Fibroblast of skin of back (primary cell): ENCODE data around the gene PI4KB.

Experiments used
- DNase-seq: peaks from one replicate; pipeline ENCODE4 v3.0.0-alpha.2; 2013

The PI4KB gene

DNA sequence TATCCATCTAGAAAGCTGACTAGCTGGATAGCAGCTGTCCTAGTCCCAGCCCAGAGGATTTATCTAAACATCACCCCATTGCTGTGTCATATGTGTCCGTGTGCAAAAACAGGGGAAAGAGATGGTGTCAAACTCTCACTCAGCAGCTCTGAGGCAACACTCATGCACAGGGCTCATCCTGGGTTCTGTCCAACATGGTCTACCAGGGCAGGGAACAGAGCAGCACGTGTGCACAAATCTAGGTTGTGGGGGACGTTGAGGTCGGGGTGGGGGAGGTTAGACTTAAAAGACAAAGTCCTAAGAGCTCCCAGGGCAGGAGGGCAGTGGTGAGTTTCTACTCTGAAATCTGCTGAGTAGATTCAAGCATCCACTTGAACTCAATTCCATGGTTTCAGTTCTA is 16.2 kb downstream of the PI4KB start:
- DNase-seq = no peak

DNA sequence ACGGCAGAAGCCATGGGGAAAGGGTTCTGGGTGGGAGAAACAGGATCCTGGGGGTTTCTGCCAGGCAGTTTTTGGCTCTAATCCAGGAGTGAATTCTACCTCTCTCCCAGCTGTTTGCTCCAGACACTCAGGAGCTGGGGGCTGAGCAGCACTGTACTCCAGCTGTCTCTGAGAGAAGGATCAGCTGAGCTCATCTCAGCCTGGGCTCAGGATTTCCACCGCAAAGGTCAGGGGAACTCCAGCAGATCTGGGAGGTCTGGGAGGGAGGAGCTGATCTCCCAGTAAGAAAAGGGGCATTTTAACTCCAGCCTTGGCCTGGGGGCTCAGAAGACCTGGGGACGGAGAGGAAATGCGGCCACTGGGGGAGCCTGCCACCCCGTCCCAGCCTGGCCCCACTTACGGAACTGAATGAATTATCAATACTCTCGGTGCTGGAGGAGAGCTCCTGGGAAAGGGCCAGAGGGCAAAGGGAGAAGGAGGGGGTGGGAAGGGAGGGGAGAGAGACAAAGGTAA is 17.3 kb downstream of the PI4KB start:
- peak; percentile 25 for DNase-seq

DNA sequence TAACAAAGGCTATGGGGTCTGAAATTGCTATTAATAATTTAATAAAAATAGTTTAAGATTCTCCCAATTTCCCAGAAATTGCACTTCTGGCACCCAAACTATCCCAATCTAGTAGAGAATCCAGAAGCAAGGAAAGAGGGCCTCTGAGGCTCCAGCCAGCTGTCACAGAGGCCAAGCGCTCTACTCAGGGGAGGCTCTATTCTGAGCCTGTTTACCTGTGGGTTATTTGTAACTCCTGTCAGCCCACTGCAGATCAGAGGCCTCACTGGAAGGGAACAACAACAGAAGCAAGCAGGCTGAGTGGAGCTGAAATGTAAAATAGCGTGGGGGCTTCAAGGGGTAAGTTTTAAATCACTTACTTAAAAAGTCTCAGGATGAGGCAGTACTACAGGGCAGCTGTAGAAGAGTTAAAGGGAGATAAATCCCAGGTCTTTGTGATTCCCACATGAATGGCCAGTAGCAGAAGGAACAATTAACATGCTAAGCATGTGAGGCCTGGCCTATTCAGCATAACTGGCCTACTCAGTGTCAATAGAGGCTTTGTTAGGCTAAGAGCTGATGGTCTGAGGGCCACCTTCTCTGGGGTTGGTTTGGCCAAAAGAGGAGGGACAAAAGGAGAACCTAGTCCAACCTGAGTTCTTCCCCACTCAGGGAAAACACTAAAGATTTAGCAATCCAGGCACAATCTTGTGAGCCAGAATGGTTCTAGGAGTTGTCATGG is 32.3 kb downstream of the PI4KB start:
- no peak for DNase-seq

DNA sequence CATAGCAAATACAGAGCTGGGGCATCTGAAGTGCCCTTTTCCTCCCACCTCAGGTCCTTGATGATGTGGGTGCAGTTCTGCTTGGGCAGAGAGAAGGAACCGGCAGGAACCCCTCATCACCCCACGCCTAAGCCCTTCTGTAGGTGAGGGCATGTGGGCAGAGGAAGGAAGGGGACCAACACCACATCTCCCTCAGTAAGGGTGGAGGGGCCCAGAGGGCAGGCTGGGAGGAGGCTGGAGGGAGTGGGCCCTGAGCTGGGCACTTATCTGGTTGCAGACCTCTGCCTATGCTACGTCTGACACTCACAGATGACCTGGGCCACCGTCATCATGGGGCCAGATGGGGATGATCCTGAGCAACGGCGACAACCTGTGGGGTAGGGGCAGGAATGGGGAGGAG is 34.1 kb downstream of the PI4KB start:
- DNase-seq = no peak

DNA sequence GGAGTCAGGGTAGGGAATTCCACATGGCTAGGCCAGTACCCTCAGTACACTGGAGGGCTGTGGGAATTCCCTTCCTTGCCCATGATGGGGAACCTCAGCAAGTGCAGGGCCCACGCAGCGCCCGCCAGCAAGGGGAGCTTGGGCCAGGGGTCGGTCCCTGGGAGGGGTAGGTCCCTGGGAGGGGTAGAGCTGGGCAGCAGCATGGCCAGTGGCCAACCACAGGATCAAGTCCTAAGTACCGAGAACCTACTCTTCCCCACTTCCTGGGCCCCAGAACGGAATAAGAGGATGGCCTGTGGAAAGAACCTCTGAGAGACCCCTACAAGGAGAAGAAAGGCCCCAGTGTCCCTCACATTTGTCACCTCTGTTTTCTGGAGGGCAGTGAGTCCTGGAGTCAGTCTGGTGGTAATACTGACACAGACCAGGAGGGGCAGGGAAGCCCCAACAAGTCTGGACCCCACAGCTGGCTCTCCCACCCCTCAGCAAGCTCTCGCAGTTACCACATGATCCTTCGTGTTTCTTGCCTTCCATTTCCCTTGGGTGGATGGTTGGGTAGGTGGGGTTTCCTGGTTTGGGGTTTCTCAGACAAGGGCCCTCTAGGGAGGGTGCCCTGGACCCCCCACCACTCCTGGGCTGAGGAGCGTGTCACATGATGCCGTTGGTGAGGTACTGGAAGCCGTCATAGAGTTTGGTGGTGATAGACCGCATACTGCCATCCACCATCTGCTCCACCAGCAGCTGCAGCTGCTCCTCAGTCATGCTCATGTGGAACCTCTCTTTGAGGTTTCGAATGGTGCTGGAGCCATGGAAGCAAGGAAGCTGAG is 34.8 kb downstream of the PI4KB start:
- no peak for DNase-seq

DNA sequence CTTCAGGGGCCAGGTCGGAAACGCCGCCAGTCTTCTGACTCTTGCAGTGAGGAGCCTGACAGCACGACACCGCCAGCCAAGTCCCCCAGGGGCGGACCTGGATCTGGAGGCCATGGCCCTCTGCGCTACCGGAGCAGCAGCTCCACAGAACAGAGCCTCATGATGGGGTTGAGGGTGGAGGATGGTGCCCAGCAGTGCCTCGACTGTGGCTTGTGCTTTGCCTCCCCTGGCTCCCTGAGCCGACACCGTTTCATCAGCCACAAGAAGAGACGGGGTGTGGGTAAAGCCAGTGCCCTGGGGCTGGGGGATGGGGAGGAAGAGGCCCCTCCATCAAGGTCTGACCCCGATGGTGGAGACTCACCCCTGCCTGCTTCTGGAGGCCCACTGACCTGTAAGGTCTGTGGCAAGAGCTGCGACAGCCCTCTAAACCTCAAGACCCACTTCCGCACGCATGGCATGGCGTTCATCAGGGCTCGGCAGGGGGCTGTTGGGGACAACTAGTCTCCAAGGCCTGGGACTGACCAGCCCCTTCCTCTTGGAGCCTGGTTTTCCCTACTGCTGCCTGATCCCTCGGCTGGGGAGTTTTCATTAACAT is 36.4 kb downstream of the PI4KB start:
- no peak for DNase-seq

DNA sequence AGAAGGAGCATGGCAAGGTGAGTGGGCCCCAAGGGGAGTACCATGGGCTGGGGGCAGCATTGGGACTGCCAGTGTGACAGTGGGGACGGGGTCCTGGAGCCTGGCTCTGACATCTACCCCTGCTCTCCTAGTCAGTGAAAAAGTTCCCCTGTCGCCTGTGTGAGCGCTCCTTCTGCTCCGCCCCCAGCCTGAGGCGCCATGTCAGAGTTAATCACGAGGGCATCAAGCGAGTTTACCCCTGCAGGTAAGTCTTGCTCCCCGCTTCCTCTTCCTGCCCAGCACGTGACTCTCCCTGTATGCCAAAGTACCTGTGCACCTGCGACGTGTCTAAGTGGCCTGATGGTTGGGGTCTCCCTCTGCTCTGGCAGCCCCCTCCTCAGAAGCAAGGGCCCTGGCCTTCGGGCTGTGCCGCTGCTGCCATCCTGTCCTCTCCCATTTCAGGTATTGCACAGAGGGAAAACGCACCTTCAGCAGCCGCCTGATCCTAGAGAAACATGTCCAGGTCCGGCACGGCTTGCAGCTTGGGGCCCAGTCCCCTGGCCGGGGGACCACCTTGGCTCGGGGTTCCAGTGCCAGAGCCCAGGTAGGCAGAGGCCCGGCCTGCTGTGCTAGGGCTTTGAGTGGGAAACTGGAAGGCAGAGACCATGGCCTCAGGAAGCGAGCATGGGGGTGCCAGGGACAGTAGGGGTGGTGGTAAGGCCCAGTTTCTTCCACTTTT is 37.1 kb downstream of the PI4KB start:
- no peak for DNase-seq

DNA sequence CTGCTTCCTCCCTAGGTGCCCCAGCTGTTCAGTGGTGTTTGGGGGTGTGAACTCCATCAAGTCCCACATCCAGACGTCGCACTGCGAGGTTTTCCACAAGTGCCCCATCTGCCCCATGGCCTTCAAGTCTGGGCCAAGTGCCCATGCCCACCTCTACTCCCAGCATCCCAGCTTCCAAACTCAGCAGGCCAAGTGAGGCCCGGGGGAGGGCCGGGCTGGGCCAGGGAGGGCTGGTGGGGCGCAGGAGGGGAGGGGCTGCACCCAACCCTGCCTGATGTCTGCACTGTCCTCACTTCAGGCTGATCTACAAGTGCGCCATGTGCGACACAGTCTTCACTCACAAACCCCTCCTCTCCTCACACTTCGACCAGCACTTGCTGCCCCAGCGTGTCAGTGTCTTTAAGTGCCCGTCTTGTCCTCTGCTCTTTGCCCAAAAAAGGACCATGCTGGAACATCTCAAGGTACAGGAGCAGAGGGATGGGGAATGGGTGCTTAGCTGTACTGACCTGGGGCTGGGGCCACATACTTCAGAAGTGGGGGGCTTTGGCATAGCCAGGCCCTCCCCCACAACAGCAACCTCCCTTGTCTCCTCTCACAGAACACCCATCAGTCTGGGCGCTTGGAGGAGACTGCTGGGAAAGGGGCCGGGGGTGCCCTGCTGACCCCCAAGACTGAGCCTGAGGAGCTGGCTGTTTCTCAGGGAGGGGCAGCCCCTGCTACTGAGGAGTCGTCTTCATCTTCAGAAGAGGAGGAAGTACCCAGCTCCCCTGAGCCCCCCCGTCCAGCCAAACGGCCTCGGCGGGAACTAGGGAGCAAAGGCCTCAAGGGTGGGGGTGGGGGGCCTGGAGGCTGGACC is 37.9 kb downstream of the PI4KB start:
- no peak for DNase-seq

DNA sequence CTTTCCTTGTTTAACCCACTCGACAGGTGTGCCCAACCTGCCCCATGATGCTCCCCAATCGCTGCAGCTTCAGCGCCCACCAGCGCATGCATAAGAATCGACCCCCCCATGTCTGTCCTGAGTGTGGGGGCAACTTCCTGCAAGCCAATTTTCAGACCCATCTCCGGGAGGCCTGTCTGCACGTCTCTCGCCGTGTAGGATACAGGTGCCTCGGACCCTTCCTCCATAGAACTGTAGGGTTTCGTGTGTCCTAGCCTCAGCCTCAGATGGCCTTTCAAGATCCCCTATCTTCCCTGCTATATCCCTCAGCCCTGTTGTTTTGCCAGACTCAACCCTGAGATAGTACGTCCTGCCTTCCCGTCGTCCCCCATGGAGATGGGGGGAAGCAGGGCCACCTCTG is 38.7 kb downstream of the PI4KB start:
- no peak for DNase-seq

DNA sequence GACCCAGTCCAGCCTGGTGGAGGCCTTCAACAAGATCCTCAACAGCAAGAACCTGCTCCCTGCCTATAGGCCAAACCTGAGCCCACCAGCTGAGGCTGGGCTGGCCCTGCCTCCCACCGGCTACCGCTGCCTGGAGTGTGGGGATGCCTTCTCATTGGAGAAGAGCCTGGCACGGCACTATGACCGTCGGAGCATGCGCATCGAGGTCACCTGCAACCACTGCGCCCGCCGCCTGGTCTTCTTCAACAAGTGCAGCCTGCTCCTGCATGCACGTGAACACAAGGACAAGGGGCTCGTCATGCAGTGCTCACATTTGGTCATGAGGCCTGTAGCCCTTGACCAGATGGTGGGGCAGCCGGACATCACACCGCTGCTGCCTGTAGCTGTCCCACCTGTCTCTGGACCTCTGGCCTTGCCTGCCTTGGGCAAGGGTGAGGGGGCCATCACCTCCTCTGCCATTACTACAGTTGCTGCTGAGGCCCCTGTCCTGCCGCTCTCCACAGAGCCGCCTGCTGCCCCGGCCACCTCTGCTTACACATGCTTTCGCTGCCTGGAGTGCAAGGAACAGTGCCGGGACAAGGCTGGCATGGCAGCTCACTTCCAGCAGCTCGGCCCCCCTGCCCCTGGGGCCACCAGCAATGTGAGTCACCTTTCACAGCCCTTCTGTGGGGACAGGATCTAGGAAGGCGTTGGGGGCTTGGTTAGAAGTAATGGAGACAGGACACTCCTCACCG is 39.3 kb downstream of the PI4KB start:
- DNase-seq = no peak

DNA sequence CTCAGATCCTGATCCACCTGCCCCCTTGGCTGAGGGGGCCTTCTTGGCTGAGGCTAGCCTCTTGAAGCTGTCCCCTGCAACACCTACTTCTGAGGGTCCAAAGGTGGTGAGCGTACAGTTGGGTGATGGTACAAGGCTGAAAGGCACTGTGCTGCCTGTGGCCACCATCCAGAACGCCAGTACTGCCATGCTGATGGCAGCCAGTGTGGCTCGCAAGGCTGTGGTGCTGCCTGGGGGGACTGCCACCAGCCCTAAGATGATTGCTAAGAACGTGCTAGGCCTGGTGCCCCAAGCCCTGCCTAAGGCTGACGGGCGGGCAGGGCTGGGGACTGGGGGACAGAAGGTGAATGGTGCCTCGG is 39.9 kb downstream of the PI4KB start:
- no peak for DNase-seq

DNA sequence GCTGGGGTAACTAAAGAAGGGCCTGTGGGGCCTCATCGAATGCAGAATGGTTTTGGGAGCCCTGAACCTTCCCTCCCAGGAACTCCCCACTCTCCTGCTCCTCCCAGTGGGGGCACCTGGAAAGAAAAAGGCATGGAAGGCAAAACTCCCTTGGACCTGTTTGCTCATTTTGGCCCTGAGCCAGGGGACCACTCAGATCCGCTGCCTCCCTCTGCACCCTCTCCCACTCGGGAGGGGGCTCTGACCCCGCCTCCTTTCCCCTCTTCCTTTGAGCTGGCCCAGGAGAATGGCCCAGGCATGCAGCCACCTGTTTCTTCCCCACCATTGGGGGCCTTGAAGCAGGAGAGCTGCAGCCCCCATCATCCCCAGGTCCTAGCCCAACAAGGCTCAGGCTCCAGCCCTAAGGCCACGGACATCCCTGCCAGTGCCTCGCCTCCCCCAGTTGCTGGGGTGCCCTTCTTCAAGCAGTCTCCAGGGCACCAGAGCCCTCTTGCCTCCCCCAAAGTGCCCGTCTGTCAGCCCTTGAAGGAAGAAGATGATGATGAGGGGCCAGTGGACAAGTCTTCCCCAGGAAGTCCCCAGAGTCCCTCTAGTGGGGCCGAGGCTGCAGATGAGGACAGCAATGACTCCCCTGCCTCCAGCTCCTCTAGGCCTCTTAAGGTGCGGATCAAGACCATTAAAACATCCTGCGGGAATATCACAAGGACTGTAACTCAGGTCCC is 40.4 kb downstream of the PI4KB start:
- DNase-seq = no peak

DNA sequence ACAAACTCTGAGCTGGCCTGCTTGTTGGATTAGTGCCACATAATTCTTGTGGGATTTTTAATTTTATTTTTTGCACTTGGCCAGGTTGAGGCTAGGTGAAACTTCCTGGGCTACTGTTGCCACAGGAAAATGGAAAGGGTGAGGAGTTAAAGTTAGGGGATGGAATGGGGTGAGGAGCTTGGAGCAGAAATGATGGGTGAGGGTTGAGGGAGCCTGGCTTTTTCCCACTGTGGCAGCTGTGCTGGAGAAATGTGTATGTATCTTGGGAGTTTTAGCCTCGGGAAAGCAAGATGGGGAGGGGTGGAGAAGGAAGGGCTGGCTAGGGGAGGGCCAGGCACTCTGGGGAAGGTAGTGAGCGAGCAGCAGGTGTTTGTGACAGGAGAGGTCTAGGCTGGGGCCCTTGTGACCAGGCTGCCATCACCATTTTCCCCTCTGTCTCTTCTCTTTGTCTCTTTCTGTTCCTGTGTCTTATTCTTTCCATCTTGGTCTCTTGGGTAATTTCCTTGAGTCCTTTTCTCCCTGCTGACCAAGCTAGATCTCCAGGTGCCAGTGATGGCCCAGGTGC is 43.1 kb downstream of the PI4KB start:
- DNase-seq = no peak

DNA sequence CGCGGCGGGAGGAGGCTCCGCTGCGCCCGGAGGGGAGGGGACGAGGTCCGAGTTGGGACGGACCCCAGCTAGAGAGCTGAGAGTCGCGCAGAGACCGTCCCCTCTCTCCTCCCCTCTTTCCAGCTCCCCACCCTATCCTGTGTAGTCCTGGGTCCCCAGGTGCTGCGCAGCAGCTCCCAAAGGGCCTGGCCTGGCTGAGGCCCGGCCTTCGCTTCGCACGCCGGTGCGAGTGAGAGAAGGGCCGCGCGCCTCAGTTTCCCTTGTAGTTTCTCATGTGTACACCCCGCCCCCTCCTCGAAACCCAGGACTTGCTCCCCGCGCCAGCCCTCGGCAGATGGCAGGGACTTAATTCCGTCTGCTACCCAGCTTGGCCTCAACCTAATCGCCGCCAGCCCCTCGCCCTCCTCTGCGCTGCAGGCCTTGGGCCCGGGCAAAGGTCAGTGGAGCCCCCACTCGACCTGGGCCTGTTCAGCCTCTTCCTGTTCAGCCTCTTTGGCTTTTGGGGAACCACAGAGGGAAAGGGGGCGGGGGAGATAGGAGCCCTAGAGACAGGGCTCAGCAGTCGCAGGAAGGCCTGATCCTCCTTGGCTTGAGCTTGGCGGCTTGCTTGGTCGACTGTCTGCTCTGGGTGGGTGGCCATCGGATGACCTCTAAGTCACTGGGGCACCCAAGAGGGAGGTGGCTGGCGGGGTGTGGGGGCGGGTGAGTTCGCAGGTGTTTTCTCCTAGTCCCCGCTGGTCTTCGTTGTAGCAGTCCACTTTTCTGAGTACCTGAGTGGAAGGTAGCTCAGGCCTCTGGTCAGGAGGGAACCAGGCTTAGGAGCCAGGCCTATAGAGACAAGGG is 44.1 kb downstream of the PI4KB start:
- DNase-seq = peak; percentile 19

DNA sequence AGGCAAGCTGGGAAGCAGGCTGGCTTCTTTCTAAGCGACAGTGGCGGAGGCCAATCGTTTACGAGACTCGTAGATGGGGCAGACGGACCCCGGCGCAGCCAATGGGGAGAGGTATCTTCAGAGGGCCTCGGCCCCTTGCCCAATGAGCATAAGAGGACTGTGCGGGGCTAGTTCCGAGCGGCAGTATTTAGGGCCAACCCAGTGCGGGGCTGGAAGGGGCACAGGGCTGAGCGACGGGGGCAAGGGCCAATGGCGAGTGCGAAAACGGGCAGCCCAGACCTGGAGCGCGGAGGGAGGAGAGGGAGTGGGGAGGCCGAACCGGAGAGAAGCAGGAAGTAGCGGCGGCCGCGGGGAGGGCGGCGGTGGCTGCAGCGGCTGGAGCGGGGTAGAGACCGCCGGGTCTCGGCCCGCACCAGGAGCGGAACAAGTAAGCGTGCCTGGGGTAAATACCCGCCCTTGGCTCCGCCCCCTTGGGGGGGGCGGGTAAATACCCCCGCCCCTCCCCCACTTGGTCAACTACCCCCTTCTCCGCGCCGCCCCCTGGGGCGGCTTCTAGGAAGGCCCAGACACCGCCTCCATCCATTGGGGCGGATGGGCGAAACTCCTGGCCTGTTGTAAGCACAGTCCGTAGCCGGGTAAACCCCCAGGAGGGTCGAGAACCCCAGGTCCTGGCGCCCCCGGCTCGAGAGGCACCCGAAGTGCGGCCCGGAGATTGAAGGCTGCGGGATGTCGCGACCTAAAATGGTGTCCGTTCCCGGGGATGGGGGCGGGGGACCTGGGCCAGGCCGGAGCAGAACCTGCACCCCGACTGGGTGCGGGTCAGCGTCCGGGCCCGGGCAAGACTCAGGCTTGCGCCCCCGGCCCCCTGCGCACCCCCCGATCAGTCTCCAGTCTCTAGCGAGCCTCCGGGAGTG is 45.0 kb downstream of the PI4KB start, which contains the start of gene ZNF687:
ZNF687 (plus strand) TSS at position 331 of the 914 bp plus-strand sequence. CDS start 3,993 bp downstream, outside the sequence.
- peak; percentile 100 for DNase-seq

DNA sequence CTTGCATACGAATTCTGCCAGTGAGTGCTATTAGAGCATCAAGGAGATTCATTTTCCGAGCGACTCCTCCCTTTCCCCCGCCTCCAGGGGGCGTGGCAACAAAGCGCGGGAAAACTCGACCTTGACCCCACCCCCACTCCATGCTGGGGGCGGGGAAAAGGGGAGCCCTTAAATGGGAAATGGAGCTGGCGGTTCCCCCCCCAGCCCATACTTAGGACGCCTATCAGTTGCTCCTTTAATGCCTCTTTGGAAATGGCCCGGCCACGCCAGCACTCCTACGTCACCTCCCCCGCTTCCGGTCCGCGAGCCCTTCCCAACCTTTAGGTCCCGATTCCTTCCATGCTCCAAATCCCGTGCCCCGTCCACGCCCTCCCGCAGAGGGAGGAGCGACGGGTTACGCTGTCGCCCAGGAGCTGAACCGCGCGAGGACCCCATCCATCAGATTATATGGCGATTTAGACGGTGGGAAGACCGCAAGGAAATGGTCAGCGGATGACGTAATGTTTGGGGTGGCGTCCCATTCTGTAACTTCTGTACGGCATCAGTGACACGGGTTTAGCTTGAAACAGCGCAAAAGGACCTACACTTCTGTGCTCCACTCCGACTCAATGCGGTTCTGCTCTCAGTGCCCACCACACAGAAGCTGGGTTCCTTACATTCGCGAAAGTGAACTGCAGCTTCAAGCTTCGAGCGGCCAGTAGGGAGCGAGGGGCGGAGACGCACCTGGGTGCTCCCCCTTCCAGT is 45.8 kb downstream of the PI4KB start:
- DNase-seq = peak; percentile 98

DNA sequence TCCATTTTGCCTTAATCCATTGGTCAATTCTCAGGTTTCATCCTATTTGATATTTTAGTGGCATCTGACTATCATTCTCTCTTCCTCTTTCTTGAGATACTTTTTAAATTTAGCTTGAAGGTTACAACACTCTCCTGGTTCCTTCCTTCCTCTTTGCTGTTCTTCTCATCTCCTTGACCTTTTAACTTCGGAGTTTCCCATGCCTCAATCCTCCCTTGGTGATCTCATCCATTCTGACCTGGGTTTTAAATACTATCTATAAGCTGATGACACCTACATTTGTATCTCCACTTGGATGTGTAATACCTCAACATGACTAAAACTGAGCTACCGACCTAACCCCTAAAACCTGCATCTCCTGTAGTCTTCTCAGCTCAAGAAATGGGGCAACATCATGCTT is 50.0 kb downstream of the PI4KB start:
- no peak for DNase-seq
